ENCODE data around the gene IGF2BP3.

DNA sequence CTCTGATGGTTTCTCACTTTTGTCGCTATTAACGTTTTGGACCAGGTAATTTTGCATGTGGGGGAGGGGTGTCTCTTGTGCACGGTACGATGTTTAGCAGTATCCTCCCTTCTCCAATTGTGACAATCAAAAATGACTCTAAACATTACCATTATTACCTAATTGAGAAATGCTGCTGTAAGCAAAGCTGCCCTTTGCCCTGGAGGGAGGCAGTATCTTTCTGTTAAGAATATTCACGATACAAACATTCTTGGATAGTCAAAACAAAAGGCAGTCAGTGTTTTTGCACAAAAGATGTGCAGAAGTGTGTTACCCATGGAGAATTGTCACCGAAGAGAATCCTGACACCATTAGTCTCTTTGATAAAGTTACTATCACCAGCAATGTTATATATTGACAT, 161.5 kb downstream of the IGF2BP3 start:
- TF ChIP-seq EZH2 (IDR thresholded peaks at IDR 0.05; ENCODE audit: borderline replicate concordance, low read depth, low read length, poor library complexity, severe bottlenecking): no peak
- TF ChIP-seq, protein P1, sequence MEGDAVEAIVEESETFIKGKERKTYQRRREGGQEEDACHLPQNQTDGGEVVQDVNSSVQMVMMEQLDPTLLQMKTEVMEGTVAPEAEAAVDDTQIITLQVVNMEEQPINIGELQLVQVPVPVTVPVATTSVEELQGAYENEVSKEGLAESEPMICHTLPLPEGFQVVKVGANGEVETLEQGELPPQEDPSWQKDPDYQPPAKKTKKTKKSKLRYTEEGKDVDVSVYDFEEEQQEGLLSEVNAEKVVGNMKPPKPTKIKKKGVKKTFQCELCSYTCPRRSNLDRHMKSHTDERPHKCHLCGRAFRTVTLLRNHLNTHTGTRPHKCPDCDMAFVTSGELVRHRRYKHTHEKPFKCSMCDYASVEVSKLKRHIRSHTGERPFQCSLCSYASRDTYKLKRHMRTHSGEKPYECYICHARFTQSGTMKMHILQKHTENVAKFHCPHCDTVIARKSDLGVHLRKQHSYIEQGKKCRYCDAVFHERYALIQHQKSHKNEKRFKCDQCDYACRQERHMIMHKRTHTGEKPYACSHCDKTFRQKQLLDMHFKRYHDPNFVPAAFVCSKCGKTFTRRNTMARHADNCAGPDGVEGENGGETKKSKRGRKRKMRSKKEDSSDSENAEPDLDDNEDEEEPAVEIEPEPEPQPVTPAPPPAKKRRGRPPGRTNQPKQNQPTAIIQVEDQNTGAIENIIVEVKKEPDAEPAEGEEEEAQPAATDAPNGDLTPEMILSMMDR (conservative IDR thresholded peaks at IDR 0.05; ENCODE audit: low read depth, low read length): no peak
